Neutrophil (primary cell): Measurements from ENCODE around the gene PBX2.

ENCODE experiments used
- H3K27ac ChIP-seq: fragments of 200-600 bp; sonication (generic); 2 replicates; pipeline ENCODE4 v1.5.1; 2016; ENCODE audit warnings: mild to moderate bottlenecking, moderate library complexity
- H3K27me3 ChIP-seq: fragments of 200-600 bp; sonication (generic); 2 replicates; pipeline ENCODE4 v1.6.0; 2016; ENCODE audit warnings: mild to moderate bottlenecking
- H3K36me3 ChIP-seq: fragments of 200-600 bp; sonication (generic); 2 replicates; pipeline ENCODE4 v1.5.1; 2017
- H3K4me1 ChIP-seq, 2 experiments: fragments of 200-600 bp in 1 of 2; sonication (generic) in 1 of 2; 1 replicate in 1 of 2; 2 replicates in 1 of 2; pipeline versions ENCODE4 v1.5.1 to v1.6.1; 2013 to 2016; ENCODE audit warnings: low read depth in 1 of 2, low read length in 1 of 2, mild to moderate bottlenecking in 1 of 2, moderate library complexity in 1 of 2; ENCODE audit not compliant: control insufficient read depth in 1 of 2, insufficient read depth in 1 of 2
- H3K4me3 ChIP-seq, 2 experiments: fragments of 200-600 bp in 1 of 2; sonication (generic) in 1 of 2; 1 replicate in 1 of 2; 2 replicates in 1 of 2; pipeline ENCODE4 v1.5.1; 2013 to 2016; ENCODE audit warnings: low read depth in 1 of 2, low read length in 1 of 2, mild to moderate bottlenecking in 1 of 2, moderate library complexity in 1 of 2
- H3K9me3 ChIP-seq: fragments of 200-600 bp; sonication (generic); 2 replicates; pipeline ENCODE4 v1.5.1; 2016
- TF ChIP-seq, protein P1 (sequence below): fragments of 200-600 bp; sonication (generic); IDR thresholded peaks from 2 replicates; pipeline ENCODE4 v1.5.1; 2016; ENCODE audit warnings: antibody characterized with exemption

PBX2 gene

DNA sequence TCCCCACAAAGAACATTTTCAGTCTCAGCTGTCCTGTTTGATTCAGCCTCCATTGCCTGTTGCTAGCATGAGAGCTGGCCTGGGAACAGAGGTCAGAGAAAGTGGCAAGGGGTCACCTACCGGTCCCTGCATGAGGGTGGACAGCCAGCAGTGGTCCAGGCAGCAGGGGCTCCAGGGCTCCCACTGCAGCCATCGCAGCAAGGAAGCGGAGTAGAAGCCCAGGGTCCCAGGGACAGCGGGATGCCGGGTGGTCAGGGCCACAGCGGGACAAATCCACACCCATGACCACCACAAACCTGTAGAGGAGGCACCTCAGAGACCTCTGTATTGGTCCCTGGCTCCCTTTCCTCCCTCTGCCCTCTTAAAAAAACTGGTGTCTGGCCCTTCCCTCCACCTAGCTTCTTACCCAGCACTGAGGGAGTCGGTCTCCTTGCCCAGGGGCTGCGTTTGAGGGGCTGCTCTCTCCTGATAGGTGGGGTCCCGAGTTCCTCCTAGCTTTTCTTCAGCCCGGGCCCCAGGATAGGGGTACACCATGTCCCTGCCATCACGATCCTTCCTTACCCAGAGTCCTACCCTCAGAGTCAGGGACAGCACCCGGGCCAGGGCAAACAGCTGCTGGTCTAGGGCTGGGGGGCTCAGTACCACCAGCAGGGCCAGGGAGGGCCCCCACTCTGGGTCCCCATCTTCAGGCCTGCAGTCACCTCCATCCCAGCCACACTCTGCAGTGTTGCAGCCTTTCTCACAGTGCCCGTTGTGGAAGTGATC lies 10.9 kb upstream of the PBX2 start:
- Histone ChIP-seq H3K4me3 (no peak overlapping the region), H3K36me3 (no peaks in the 10 kb centered on the region), H3K27ac (no peak overlapping the region), H3K27me3 (peaks cover 31% of the 10 kb centered on the region), H3K4me1 (peaks cover 16 to 18% of the 10 kb centered on the region in 2 experiments), H3K9me3 (no peaks in the 10 kb centered on the region)
- TF ChIP-seq, protein P1, sequence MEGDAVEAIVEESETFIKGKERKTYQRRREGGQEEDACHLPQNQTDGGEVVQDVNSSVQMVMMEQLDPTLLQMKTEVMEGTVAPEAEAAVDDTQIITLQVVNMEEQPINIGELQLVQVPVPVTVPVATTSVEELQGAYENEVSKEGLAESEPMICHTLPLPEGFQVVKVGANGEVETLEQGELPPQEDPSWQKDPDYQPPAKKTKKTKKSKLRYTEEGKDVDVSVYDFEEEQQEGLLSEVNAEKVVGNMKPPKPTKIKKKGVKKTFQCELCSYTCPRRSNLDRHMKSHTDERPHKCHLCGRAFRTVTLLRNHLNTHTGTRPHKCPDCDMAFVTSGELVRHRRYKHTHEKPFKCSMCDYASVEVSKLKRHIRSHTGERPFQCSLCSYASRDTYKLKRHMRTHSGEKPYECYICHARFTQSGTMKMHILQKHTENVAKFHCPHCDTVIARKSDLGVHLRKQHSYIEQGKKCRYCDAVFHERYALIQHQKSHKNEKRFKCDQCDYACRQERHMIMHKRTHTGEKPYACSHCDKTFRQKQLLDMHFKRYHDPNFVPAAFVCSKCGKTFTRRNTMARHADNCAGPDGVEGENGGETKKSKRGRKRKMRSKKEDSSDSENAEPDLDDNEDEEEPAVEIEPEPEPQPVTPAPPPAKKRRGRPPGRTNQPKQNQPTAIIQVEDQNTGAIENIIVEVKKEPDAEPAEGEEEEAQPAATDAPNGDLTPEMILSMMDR: no peak

DNA sequence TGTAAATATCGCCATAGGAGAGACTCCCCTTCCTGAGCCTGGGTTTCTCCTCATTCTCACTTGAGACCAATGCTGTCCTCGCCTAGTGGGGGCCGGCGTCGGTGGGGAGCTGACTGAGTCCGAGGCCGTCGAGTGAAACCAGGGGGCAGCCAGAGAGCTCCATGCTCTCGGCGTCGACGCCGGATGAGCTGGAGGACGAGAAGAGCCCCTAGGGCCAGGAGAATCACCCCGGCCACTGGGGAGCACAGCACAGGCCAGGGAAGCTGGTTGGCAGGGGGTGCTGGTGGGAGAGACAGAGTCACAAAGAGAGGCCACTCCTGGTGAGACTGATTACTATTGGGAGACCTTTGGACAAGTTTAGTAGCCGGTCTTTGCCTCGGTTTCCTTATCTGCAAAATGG lies 8.9 kb upstream of the PBX2 start:
- Histone ChIP-seq H3K27me3 (peaks cover 14% of the 10 kb centered on the region), H3K4me3 (no peak overlapping the region), H3K27ac (no peak overlapping the region), H3K4me1 (peaks cover 32% of the 10 kb centered on the region in 2 experiments), H3K36me3 (no peaks in the 10 kb centered on the region), H3K9me3 (no peaks in the 10 kb centered on the region)
- TF ChIP-seq, protein P1: no peak

DNA sequence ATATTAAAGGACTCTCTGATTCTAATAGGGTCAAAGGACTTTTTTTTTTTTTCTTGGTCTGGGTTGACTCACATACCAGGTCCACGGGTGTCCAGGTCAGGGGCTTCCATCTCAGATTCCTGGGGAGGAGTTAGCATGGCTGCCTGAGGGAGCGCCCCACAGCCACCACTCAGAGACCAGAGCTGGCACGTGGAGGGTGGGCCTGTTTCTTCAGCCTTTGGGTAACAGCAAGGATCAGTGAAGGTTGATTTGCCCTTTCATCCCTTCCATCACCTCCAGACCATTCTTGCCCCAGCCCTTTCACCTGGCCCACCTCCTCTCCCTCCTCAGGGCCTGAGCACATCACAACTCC lies 8.3 kb upstream of the PBX2 start:
- no peak overlapping the region for H3K4me3 ChIP-seq
- no peaks in the 10 kb centered on the region for H3K36me3 ChIP-seq
- no peak overlapping the region for H3K27ac ChIP-seq
- TF ChIP-seq, protein P1: no peak
- H3K9me3 ChIP-seq: no peaks in the 10 kb centered on the region
- peaks cover 37 to 38% of the 10 kb centered on the region in 2 experiments for H3K4me1 ChIP-seq
- H3K27me3 ChIP-seq: peaks cover 9% of the 10 kb centered on the region

DNA sequence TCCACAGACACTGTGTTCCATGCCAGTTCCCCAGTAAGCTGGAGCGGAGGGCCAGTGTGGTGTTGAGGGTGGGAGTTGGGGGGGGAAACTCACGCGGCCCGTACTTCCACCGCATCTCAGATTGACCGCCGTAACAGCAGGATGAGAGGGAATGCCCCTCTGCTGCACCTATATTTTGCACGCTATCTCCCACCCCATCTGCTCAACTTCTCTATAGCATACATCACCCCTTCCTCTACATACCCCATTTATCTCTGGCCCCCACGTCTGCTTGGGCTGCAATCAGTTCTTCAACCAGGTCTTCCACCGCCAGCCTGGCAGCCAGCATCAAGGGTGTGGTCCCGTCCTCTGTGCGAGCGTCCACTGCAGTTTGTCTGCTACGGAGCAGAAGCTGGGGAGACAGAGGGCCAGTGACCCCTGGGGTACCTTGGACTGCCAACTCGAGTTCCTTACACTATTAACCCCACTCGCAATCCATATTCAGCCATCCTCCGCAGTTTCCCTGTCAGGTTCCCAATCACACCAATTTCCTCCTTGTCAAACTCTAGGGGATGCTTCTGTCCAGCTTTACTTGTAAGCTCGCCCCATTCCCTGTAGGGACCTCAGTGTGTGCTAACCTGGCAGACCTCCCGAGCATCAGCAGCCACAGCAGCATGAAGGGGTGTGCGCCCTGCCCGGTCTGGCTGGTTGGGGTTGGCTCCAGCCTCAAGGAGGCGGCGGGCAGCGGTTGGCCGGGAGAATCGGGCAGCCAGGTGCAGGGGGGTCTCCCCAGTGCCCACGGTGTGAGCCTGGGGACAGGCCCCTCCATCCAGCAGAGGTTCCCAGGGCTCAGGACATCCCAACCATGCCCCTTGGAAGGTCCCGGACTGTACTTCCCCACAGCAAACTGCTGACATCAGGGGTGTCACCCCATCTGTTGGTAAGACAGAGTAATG lies 6.9 kb upstream of the PBX2 start:
- peak overlapping the region; percentile 84 to 96 for H3K4me3 ChIP-seq
- H3K4me1 ChIP-seq: peaks cover 43% of the 10 kb centered on the region in 2 experiments
- no peaks in the 10 kb centered on the region for H3K9me3 ChIP-seq
- no peaks in the 10 kb centered on the region for H3K36me3 ChIP-seq
- TF ChIP-seq, protein P1: peak; percentile 55
- peak overlapping the region; percentile 95 for H3K27ac ChIP-seq
- peaks cover 8% of the 10 kb centered on the region for H3K27me3 ChIP-seq

DNA sequence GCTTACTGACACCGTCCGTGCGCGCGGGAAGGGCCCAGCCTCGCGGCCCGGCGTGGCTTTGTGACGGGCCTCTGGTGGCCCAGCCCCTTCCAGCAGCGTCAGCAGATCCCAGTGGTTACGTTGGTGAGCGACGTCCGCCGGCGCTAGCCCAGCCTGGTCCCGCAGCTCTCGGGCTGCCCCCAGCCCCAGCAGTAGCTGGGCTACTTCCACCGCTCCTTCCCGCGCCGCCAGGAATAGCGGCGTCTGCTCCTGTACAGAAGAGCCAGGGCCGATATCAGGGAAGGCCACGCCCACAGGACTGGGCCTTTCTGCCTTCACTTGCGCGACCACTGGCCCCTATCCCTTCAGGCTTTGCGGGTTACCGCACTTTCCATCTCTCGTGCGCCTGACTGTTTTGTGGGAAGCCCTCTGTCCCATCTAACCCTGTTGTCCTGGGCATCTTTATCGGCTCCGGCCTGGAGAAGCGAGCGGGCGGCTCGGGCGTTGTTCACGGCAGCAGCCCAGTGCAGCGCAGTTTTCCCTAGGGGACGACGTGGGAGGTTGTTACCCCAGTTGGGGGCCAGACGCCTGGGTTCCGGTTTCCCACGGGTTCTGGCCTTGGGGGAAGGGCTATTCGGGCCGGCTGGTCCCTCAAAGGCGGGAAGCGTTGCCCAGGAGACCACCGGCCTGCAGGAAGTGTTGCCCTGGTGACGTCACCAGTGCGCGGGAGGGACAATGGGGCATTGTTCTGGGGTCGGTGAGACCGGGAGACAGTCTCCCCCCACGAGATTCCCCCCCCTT lies 6.1 kb upstream of the PBX2 start:
- Histone ChIP-seq H3K27me3 (peaks cover 7% of the 10 kb centered on the region), H3K9me3 (no peaks in the 10 kb centered on the region), H3K36me3 (peaks cover 3% of the 10 kb centered on the region), H3K27ac (peak overlapping the region; percentile 95), H3K4me1 (peaks cover 43 to 51% of the 10 kb centered on the region in 2 experiments), H3K4me3 (peak overlapping the region; percentile 84 to 96)
- TF ChIP-seq, protein P1: no peak
